SH-SY5Y (cell line): Measurements from ENCODE around the gene AKT3.

Experiments
- GATA2 ChIP-seq: IDR thresholded peaks from 2 replicates; pipeline ENCODE4 v1.6.1; 2011; ENCODE audit warnings: mild to moderate bottlenecking, low read depth, low read length
- GATA3 ChIP-seq: IDR thresholded peaks from 2 replicates; pipeline ENCODE4 v1.6.1; 2011; ENCODE audit warnings: low read depth, mild to moderate bottlenecking, low read length, moderate library complexity

AKT3 gene

GRCh38 chr1:243848858-243849420 is 1.1 kb downstream of the AKT3 start:
- TF ChIP-seq GATA2: peak; percentile 47
- no peak for TF ChIP-seq GATA3

- no peak for TF ChIP-seq GATA2
These were observed 1.7 kb downstream of the AKT3 start for GRCh38 chr1:243848165-243848857.

- TF ChIP-seq GATA3: no peak
- no peak for TF ChIP-seq GATA2
These were observed 3.3 kb downstream of the AKT3 start for GRCh38 chr1:243846761-243847160.

GRCh38 chr1:243845888-243846287 is 4.2 kb downstream of the AKT3 start:
- TF ChIP-seq GATA3 (no peak), GATA2 (no peak)

- no peak for TF ChIP-seq GATA2
- TF ChIP-seq GATA3: no peak
These were observed 5.9 kb downstream of the AKT3 start for GRCh38 chr1:243844186-243844585.

GRCh38 chr1:243842978-243843511 is 7.0 kb downstream of the AKT3 start:
- TF ChIP-seq GATA3: no peak
- TF ChIP-seq GATA2: no peak

- TF ChIP-seq GATA2 (no peak), GATA3 (no peak)
These were observed 7.9 kb downstream of the AKT3 start for GRCh38 chr1:243842161-243842560.

GRCh38 chr1:243841507-243841906 is 8.5 kb downstream of the AKT3 start:
- TF ChIP-seq GATA3 (no peak), GATA2 (no peak)

- TF ChIP-seq GATA3: no peak
- TF ChIP-seq GATA2: no peak
These were observed 12.0 kb downstream of the AKT3 start for GRCh38 chr1:243837907-243838535.

- TF ChIP-seq GATA3 (no peak), GATA2 (no peak)
These were observed 15.9 kb downstream of the AKT3 start for GRCh38 chr1:243834130-243834529.

- TF ChIP-seq GATA3 (no peak), GATA2 (no peak)
These were observed 18.6 kb downstream of the AKT3 start for GRCh38 chr1:243831463-243831862.

GRCh38 chr1:243827206-243827605 is 22.8 kb downstream of the AKT3 start:
- TF ChIP-seq GATA2 (no peak), GATA3 (no peak)

GRCh38 chr1:243821177-243821680 is 28.8 kb downstream of the AKT3 start:
- TF ChIP-seq GATA3: no peak

GRCh38 chr1:243819438-243819839 is 30.6 kb downstream of the AKT3 start:
- no peak for TF ChIP-seq GATA3
- TF ChIP-seq GATA2: no peak

GRCh38 chr1:243818978-243819377 is 31.1 kb downstream of the AKT3 start:
- TF ChIP-seq GATA2: no peak
- TF ChIP-seq GATA3: no peak

GRCh38 chr1:243814718-243815117 is 35.3 kb downstream of the AKT3 start:
- no peak for TF ChIP-seq GATA2
- no peak for TF ChIP-seq GATA3
